ENCODE data around the gene CTRL.
"Not testable (repeated sequence)": the region's sequence is repeated elsewhere in the genome, so short reads cannot be mapped to it uniquely, and the experiment has no call there.

The CTRL gene

GRCh38 chr16:67923414-67924116 lies 8.1 kb downstream of the CTRL start:
- no peak for DNase-seq

GRCh38 chr16:67922740-67923139 lies 8.9 kb downstream of the CTRL start:
- no peak for DNase-seq

DNA sequence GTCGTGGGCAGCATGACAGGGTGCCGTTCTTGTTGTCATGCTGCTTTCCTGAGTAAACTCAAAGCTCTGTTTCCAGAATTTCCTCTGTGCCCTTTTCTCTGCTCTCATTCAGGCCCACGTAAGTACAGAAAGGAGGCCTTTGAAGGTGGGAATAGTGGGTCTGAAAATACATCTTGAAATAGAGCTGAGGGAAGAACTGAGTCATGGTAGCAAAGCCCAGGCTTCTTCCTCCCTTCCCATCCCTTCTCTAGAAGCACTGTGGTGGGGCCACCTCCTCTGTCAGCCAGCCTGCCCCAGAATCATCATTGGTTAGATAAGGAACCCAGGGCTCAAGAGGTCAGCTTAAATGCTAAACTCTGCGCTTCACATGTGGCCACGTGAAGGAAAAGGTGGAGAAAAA lies 9.4 kb downstream of the CTRL start:
- DNase-seq = no peak

DNA sequence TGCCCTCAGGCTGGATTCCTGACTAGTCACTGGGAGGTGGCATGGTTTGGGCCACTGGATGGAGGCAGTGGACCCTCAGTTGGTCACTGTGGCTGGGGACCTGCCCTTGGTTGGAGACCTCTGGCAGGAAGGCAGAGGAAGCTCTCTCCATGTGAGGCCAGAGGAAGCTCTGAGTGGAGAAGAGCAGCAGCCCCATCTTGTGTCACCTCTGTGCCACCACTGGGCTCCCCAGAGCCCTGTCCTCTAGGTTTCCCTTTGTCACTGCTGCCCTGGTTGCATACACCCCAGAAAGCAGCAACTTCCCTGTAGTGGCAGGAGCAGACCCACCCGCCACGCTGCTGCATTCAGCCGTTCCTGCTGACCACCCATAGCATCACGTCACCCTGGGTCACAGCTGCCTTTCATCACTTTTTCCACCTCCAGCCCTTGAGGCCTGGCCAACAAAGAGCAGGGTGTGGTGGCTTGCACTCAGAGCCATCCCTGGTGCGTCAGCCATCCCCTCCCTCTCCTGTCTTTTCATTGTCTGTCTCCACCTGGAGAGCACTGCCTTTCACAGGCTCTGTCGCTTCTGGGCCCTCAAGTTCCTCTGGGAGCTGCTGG lies 11.9 kb downstream of the CTRL start:
- no peak for DNase-seq

GRCh38 chr16:67917852-67918236 lies 13.8 kb downstream of the CTRL start:
- no peak for DNase-seq

GRCh38 chr16:67917140-67917851 lies 14.4 kb downstream of the CTRL start:
- DNase-seq = no peak

DNA sequence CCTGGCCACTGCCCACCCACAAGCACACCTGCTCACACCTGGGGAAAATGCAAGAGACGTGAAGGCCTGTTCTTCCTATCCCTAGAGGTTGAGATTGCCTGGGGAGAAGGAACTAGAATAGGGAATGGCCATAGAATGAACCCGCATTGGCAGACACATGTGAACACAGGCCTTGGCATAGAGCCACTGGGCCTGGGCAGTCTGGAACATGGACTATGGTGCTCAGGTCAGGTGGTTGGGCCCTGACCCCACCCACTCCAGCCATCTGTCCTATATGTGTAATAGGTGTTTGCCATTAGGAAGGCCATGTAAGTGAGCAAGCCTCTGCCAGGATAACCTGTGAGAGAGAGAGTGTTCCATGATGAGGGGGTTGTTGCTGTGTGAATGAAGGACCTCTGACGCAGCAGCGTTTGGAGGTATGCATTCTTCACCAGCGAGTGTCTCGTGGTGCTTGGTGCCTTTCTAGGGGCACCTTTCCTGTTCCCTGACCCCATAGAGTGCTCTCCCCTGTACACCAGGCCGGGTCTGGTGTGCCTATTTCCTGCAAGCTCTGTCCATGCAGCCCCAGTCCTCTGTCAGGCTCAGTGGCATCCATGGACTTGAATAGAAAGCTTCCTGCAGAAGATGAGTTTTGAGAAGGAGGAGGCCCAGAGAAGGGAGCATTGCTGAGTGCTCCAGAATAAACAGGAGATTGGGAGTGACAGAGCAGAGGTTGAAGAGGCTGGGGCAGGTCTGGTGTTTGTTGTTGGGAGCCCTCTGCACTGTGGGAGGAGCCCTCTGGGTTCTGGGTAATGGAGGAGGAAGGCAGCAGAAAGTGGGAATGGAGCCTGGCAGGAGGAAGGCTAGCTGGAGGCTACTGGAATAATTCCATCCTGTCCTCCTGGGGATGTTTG lies 15.6 kb downstream of the CTRL start:
- DNase-seq = no peak

DNA sequence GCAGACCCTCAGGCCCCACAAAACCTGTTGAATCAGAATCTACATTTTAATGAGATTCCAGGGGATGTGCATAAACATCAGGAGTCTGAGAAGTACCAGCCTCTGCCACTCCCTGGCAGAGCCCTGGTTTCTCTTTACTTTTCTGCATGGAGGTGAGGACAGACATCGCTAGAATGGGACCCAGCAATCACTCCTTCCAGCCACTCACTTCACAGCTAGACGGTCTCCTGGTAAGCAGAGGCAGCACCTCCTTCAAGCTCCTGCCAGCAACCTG lies 16.2 kb downstream of the CTRL start:
- not testable (repeated sequence) for DNase-seq

DNA sequence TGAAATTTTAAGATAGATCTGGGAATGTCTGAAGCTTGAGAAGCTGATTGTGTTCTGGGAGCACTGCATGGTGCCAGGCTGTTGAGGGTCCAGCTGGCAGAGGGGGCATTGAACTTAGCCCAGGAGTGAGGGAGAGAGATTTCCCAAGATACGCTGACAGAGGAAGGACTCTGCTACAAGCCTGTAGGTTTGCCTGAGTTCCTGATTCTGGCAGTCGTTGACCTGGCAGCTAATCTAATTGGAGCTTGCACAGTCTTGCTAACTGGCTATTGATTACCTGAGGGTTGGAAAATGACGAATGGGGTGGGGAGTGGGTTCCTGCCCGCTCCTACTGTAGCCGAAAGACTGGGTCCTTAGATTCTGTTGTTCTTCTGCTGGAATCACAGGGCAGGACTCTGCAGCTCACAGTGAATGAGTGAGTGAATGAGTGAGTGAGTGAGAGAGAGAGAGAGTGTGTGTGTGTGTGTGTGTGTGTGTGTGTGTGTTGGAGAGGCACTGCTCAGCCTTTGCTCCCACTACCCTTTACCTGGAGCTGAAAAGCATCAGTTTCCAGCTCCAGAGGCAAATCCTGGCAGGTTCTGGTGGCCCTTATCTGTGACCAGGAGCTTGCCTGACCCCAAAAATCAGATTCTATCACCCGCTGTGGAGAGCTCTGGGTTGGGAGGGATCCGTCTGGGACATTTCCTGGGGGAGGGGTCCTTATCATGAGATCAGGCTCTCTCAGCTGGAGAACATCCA lies 16.7 kb downstream of the CTRL start:
- no peak for DNase-seq

- DNase-seq = no peak
These were observed 21.5 kb downstream of the CTRL start for GRCh38 chr16:67910158-67910557.

- no peak for DNase-seq
These were observed 22.5 kb downstream of the CTRL start for GRCh38 chr16:67909056-67909742.

DNA sequence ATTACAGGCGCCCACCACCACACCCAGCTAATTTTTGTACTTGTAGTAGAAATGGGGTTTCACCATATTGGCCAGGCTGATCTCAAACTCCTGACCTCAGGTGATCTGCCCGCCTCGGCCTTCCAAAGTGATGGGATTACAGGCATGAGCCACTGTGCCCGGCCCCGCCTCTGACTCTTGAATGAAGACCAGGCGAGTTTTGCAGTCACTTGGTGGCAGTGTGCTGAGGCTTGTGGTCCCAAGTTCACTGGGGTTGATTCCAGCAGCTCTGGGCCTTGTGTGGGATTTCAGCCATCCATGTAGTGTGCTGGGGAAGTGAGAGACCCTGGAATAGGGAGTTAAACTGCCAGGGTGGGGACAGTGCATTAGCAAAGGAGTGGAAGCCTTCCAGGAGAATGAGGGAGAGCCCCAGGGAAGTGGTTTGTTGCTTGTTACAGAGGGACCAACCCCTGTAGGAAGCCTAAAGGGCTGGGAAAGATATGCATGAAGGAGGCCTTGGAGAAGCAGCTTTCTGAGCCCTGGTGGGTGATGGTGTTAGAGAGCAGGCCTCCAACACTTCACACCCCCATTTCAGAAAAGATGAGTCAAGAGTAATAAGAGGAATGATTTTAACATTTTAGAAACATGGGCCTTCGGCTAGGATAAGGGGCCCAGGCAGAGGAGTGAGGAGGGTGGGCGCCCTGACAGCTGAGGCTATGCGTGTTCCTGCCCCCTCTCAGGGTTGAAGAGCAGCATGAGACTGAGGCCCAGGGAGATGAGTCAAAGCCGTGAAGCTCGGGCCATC lies 24.1 kb downstream of the CTRL start:
- DNase-seq = no peak

GRCh38 chr16:67902831-67903230 lies 28.8 kb downstream of the CTRL start:
- DNase-seq = no peak

DNA sequence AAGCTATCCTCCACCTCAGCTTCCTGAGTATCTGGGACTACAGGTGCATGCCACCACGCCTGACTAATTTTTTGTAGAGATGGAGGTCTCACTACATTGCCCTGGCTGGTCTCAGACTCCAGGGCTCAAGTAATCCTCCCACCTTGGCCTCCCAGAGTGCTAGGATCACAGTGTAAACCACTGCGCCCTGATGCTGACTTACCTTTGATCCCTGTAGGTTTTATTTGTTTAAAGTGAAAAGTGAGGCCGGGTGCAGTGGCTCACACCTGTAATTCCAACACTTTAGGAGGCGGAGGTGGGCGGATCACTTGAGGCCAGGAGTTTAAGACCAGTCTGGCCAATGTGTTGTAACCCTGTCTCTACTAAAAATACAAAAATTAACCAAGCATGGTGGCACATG lies 29.9 kb downstream of the CTRL start:
- no peak for DNase-seq

GRCh38 chr16:67897231-67897630 lies 34.4 kb downstream of the CTRL start:
- DNase-seq = no peak

DNA sequence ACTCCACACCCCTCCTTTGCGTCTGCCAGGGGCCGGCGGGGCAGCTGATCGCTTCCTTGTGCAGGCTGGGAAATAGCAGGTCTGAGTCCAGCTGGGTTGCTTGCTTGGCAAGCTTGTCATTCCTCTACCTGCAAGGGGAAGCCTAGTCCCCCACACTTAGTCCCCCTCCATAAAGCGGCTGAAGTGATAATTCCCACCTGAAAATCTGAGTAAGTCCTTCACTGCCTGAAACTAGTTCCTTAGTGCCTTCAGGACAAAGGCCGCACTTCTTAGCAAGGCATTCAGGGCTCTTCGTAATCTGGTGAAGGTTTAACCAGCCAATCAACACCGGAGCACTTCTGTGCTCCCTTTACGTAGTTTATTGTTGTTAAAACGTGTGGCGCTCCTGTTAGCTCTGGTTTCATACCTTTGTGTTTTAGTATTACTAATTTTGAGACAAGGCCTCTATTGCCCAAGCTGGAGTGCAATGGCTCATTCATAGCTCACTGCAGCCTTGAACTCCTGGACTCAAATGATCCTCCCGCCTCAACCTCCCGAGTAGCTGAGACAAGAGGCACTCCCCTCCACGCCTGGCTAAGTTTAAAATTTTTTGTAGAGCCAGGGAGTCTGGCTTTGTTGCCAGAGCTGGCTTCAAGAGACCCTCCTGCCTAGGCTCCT lies 37.8 kb downstream of the CTRL start:
- DNase-seq = no peak

DNA sequence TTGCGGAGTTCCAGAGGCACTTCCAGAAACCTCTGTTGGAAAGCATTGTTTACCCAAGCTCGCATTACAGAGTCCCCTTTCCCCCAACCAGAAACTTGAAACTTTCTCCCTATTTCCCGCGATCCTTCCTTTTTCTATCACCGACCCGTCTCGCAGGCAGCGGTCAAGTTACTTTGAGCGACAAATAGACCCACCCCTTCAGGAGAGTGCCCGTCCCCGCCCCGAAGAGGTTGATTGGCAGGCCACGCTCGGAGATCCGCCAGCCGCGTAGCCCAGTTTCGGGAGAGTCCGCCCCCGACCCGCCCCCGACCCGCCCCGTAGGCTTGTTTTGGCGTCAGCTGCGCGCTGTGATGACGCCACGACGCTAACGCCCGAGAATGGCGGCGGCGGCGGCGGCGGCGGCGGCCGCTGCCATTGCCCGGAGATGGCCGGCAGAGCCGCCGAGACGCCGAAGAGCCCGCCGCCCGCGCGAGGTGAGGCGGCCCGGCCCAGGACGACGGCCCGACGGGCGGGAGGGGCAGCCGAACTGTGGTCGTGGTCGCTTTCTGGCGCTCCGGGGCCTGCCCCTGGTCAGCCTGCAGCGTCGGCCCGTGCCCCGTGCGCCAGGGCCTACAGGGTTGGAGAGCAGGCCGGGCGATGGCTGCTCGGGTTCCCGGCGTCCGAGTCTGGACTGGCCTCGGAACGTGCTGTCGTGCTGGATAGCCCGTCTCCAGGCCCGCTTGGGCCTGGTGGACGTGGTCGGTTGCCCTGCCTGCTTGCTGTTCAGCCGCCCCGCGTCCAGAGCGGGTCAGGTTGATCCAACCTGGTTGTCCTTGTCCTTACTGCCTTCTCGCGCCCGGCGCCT lies 38.5 kb downstream of the CTRL start, which contains the start of gene PSKH1:
TSS of gene PSKH1 (plus strand) at position 356 of the 844 bp plus-strand sequence. CDS start 15,496 bp downstream, outside the sequence.
- peak; percentile 91 to 96 (median 93) for DNase-seq

GRCh38 chr16:67892375-67892774 lies 39.3 kb downstream of the CTRL start:
- DNase-seq = no peak

GRCh38 chr16:67888331-67888730 lies 43.3 kb downstream of the CTRL start:
- DNase-seq = no peak

- no peak for DNase-seq
These were observed 45.3 kb downstream of the CTRL start for GRCh38 chr16:67886387-67886786.

All from activated CD4-positive, CD25-positive, alpha-beta regulatory T cell (primary cell).